NB4 (cell line): Measurements from ENCODE around the gene CXXC5.

Source experiments
- DNase-seq: peaks from one replicate; pipeline ENCODE4 v3.0.0; 2010; ENCODE audit warnings: low read depth
- H3K4me3 ChIP-seq: one replicate; pipeline ENCODE4 v1.5.1; 2011; ENCODE audit warnings: mild to moderate bottlenecking, low read depth, low read length, moderate library complexity
- MYC ChIP-seq: IDR thresholded peaks from 2 replicates; pipeline ENCODE4 v1.6.1; 2011; ENCODE audit warnings: low read depth, low read length
- POLR2A ChIP-seq: IDR thresholded peaks from 2 replicates; pipeline ENCODE4 v1.6.1; 2011; ENCODE audit warnings: mild to moderate bottlenecking; ENCODE audit not compliant: insufficient read length; ENCODE audit errors: extremely low read depth
- TF ChIP-seq, protein P1 (sequence below): IDR thresholded peaks from one replicate; pipeline ENCODE4 v1.5.1; 2012; ENCODE audit warnings: low read depth, low read length
- TF ChIP-seq, protein P2 (sequence below): IDR thresholded peaks from 2 replicates; pipeline ENCODE4 v1.6.1; 2011; ENCODE audit warnings: low read depth, low read length

The CXXC5 gene

DNA sequence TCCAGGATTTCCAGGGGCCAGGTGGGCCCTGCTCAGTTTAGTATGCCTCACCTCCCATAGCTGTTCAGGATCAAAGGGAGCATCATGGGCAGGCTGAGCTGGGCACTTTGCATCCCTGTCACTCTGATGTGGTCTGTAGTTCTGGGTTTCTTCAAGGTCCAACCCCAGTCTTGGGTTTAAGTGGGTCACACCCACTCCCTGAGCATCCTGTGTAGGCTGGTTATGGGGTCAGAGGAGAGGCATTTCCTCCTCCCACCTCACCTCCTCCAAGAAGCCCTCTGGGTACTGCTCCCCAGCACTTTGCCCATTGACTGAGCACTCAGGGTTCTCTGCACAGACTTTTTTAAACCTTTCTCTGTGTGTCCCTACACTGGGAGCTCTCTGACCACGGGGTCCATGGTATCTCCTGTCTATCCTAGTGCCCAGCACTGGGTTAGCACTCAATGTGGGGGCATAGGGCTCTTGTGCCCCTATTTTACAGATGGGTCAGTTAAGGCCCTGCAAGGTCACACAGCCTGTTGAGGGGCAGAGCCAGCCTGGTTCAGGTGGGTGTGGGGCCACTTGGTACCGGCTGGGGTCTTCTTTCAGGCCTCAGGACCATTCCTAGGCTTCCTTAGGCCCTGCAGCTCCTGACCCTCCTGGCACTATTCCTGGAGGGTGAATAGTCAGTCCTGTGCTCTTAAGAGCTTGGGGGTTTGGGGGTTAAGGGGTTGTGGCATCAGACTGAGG is 19.0 kb downstream of the CXXC5 start:
- H3K4me3 ChIP-seq, result no peak overlapping the region
- DNase-seq, result no peak
- TF ChIP-seq POLR2A, result no peak
- TF ChIP-seq, protein P1, sequence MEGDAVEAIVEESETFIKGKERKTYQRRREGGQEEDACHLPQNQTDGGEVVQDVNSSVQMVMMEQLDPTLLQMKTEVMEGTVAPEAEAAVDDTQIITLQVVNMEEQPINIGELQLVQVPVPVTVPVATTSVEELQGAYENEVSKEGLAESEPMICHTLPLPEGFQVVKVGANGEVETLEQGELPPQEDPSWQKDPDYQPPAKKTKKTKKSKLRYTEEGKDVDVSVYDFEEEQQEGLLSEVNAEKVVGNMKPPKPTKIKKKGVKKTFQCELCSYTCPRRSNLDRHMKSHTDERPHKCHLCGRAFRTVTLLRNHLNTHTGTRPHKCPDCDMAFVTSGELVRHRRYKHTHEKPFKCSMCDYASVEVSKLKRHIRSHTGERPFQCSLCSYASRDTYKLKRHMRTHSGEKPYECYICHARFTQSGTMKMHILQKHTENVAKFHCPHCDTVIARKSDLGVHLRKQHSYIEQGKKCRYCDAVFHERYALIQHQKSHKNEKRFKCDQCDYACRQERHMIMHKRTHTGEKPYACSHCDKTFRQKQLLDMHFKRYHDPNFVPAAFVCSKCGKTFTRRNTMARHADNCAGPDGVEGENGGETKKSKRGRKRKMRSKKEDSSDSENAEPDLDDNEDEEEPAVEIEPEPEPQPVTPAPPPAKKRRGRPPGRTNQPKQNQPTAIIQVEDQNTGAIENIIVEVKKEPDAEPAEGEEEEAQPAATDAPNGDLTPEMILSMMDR, result no peak
- TF ChIP-seq, protein P2, sequence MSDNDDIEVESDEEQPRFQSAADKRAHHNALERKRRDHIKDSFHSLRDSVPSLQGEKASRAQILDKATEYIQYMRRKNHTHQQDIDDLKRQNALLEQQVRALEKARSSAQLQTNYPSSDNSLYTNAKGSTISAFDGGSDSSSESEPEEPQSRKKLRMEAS, result no peak

DNA sequence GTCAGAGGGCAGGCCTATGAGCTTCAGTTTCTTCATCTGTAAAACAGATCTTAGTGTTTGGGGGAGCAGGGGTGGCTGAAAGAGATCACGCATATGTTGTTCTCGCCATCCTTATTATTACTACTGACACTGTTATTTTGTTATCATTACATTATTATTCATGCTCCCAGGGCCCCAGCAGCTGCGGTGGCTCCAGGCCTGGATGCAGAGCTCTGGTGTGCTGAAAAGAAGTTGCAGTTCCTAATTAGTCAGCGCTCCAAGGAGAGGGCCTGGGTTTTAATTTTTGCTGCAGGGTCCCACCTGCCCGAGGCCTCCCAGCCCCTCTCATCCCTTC is 19.5 kb downstream of the CXXC5 start:
- TF ChIP-seq, protein P2, result no peak
- TF ChIP-seq MYC (no peak), POLR2A (no peak)
- TF ChIP-seq, protein P1, result no peak
- H3K4me3 ChIP-seq, result no peak overlapping the region
- DNase-seq, result no peak

DNA sequence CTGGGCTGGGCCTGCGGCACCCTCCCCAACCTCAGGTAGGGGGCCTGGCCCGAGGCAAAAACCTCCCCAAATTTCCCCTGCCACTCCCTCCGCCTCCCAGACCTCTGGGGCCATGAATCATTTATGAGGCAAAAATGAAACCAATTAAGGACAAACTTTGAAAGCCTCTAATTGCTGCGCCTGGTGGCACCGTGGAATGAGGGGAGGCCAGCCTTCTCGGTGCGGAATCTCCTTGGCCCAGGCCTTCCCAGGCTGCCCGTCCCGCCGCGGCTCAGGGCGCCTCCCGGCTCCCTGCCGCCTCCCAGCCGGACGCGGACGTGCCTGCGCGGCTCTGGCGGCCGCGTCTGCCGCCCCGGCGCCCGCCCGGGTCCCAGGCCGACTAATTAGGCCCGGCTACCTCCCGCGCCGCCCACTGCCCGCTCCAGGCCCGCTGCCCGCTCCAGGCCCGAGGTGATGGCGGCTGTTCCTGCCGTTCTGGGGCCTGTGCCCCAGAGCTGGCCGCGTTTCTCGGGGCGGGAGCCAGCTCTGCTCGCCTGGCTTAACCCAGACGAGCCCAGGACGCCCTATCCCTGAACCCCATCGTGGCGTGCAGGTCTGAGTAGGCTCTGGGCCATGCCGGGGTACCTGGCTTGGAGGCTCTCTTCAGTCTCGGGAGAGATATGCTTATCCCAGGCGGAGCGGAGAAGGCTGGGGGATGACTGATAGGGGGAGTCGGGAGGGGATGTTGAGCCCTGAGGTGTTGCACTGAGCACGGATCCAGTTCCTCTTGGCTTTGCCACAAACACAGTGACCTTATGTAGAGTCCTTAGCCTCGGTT is 20.1 kb downstream of the CXXC5 start:
- H3K4me3 ChIP-seq, result no peak overlapping the region
- TF ChIP-seq, protein P2, result no peak
- TF ChIP-seq POLR2A (no peak), MYC (no peak)
- TF ChIP-seq, protein P1, result no peak
- DNase-seq, result no peak

DNA sequence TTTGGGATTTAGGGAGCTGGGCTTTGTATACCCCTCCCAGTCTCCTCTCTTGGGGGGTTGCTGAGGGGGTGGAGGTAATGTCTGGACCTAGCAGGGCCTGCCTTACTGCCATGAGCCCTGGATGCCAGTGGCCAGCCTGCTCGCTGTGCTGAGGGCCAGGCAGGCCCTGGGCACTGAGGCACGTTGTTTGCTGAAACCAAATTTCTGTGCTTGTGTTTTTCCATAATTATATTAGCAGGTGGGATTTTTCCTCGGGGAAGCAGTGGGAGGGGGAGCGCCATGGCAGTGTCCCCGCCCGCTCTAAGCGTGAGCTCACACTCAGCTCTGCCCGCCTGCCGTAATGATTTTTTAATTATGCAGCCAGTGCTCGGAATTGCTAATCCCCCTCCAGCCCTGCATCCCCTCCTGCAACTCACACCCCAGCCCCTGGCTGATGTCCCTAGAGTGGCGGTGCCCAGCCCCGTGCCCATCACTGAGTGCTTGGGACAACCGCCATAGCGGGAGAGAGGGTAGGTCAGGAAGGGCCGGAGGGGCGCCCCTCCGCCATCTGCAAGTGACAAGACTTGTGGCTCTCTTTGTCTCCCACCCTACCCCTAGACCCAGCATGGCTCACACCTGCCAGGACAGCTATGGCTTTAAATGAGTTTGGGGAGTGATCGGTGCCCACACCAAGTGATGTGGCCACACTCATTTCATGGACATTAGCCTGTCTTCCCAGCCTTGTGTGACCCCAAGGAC is 20.9 kb downstream of the CXXC5 start:
- TF ChIP-seq, protein P1, result no peak
- TF ChIP-seq, protein P2, result no peak
- TF ChIP-seq MYC (no peak), POLR2A (no peak)
- H3K4me3 ChIP-seq, result peak overlapping the region; percentile 25
- DNase-seq, result no peak

DNA sequence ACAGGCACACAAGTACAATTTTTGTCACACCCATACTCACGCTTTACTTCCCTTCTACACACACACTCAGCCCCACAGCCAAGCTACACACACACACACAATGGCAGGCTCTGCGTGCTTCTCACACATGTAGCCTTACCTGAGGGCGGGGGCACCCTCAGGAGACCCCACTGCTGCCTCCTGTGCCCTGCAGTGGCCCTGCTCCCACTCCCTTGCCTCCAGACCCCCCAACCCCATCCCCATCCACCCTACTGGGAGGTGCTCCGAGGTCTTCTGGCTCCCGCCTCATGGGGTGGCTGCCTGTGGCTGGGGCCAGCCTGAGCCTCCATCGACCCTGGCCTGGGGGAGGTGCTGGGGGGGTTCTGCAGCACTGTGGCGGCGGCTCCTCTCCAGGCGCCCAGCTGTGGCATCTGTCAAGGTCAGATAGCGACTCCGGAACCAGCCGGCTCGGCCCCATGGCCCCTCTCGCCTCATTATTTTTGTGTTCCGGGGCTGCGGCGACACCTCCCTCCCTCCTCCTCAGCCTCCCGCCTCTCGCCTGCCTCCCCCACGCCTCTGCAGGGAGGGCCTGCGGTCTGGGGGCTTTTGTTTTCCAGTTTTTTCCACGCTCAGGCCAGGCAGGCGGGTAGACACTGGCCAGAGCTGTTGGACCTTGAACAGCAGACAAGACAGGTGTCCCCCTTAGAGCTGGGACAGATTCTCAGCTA is 21.7 kb downstream of the CXXC5 start:
- peak; percentile 95 for DNase-seq
- TF ChIP-seq POLR2A, result no peak
- TF ChIP-seq, protein P2, result peak; percentile 44; the same call in 1 of the 2 replicates
- H3K4me3 ChIP-seq, result peak overlapping the region; percentile 25
